ENCODE measurements around the gene ARSI.
A peak's percentile ranks its signal among the peaks of the same experiment; 100 is the strongest.

DNA sequence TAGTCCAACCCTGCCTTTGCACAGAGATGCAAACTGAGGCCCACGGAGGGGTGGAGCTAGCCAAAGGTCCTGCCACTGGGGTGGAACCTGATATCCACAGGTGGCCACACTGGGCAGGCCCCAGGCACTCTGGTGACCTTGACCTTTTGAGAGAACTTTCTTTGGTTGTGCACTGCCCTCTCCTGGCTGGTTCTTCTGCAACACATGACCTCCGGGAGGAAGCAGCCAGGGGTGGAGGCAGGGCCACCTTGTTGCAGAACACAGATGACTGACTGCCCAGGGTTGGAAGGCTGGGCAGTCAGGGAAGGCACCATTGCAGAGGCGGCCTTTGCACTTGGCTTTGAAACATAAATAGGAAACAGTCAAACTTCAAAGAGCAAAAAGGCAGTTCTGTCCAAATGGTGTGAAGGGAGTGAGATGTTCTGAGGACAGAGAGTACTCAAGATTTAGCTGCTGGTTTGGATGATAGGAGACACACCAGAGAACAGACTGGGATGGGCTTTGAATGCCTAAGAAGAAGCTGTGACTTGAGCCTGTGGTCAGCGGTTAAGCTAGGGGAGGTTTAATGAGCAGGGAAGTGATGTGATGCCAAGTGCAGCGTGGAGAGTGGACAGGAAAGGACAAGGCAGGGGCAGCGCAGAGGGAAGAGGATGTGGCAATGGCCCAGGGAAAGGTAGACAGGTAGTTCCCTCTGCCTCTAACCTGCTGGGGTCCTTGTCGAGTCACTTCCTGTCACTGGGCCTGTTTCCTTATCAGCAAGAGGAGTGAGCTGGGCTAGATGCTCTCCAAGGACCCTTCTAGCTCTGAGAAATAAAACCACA, 48.0 kb upstream of the ARSI start:
- TF ChIP-seq, protein P1, sequence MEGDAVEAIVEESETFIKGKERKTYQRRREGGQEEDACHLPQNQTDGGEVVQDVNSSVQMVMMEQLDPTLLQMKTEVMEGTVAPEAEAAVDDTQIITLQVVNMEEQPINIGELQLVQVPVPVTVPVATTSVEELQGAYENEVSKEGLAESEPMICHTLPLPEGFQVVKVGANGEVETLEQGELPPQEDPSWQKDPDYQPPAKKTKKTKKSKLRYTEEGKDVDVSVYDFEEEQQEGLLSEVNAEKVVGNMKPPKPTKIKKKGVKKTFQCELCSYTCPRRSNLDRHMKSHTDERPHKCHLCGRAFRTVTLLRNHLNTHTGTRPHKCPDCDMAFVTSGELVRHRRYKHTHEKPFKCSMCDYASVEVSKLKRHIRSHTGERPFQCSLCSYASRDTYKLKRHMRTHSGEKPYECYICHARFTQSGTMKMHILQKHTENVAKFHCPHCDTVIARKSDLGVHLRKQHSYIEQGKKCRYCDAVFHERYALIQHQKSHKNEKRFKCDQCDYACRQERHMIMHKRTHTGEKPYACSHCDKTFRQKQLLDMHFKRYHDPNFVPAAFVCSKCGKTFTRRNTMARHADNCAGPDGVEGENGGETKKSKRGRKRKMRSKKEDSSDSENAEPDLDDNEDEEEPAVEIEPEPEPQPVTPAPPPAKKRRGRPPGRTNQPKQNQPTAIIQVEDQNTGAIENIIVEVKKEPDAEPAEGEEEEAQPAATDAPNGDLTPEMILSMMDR (conservative IDR thresholded peaks at IDR 0.05; ENCODE audit: low read length): peak; percentile 95
- no peak for TF ChIP-seq EZH2phosphoT487 (IDR thresholded peaks at IDR 0.05; ENCODE audit: borderline replicate concordance, low read depth, low read length)

Data from OCI-LY7 (cell line).